ENCODE measurements around the gene APLP1.
"Not testable (repeated sequence)": the region's sequence is repeated elsewhere in the genome, so short reads cannot be mapped to it uniquely, and the experiment has no call there.

The APLP1 gene

DNA sequence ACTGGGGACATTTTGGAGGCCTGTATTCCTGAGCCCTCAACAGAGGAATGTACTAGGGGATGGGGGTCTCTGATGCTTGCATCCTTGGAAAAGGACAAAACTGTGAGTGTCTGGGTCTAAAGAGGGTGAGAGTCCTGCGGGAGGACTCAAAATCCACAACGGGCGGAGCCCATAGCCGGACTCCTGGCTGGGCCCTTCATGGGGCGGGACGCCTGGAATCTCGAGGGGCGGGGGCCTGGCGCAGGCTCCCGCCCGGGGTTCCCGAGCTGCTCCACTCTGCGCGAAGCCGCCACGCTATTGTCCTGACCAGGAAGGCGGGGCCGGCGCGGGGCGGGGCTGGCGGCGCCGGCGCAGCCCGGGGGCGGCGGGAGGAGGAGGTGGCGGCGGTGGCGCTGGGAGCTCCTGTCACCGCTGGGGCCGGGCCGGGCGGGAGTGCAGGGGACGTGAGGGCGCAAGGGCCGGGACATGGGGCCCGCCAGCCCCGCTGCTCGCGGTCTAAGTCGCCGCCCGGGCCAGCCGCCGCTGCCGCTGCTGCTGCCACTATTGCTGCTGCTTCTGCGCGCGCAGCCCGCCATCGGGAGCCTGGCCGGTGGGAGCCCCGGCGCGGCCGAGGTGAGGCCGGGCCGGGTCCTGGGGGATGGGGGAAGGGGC, at the start of gene APLP1:
TSS of gene APLP1 (plus strand) at position 403 of the 651 bp plus-strand sequence. CDS start at position 466, 63 bp downstream.
- DNase-seq (ENCODE audit: low read depth in 3 of 3) = peak; percentile 38 to 70 (median 48)

DNA sequence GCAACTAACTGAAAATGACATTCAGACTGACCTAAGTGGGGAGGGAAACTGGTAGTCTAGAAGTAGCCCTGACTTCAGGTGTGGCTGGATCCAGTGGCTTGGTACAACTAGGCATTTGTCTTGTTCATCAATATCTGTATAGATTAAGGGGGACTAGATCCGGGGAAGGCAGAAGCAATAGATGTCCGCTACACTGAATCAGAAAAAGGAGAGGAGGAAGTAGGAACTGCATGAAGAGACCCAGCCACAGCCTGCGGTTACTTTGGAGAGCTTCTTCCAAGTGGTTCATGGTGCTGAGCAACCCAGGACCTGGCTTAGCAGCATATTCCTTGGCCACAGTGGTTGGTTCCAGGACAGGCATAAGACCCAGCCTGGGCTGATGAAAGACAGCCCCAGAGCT, 45.8 kb upstream of the APLP1 start:
- no peak for DNase-seq (ENCODE audit: low read depth in 3 of 3)

DNA sequence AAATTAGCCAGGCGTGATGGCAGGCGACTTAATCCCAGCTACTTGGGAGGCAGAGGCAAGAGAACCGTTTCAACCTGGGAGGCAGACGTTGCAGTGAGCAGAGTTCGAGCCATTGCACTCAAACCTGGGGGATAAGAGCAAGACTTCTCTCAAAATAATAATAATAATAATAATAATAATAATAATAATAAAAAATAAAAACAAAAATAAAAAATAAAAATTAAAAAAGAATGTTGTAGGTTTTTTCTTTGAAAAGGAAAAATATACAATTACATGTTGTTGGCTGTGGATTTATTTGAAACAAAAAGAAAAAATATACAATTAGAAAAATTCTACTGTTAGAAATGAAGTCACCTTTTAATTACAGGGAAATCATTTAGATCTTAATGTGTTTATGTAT, 44.2 kb upstream of the APLP1 start:
- DNase-seq (ENCODE audit: low read depth in 3 of 3) = no peak

DNA sequence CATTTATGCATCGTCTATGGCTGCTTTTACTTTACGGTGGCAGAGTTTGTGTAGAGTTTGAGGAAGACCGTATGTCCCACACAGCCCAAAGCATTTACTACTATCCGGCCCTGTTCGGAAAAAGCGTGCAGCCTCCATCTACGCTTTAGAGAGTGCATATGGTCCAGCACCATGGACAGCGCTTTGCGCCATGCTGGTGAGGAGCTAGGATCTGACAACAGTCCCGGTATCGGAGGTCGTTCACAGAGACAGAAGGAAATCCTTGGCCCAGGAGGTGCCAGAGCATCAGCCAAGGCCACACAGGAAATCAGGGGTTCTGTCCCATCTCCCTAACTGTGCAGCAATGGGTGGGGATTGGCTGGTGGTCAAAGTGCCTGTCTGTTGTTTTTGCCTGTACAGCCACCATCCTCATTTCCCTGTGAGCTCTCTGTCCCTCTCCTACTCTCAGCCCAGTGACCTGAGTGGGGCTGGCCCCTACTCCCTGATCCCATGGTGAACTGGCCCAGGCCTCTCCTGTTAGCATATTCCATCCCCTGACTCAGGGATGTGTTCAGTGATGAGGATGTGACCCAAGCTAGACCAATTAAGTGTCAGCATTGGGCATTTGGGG, 39.6 kb upstream of the APLP1 start:
- DNase-seq (ENCODE audit: low read depth in 3 of 3) = peak in 2 of 3 experiments; percentile 11 to 50

DNA sequence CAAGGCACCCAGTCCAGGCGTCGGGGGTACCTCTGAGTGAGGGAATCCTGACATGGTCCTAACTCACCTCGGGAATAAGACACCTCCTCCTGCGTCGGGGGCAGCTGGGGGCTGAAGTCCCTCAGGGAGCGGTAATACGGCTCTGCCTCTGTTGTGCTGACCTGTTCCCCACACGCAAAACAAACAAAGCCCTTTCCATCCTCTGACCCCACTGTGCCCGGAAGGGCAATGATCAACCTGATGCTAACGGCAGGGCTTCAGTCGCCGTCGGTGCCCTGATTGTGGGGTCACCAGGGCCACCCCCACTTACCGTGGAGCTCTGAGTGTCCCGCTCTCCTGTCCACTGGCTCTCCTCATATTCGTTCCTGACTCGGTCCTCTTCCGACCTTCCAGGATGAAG, 37.4 kb upstream of the APLP1 start:
- no peak for DNase-seq (ENCODE audit: low read depth in 3 of 3)

DNA sequence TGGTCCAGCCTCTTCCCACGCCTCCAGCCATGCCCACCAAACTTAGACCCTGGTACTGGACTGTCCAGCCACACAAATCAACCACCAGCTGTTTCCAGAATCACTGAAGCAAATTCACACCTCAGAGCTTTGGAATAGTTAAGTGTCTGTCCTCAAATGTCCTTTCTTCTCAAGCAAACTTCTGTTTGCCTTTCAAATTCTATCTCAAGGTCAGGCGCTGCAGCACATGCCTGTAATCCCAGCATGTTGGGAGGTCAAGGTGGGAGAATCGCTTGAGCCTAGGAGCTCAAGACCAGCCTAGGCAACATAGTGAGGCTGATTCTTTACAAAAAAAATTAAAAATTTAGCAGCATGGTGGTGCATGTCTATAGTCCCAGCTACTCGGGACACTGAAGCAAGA, 36.3 kb upstream of the APLP1 start:
- DNase-seq (ENCODE audit: low read depth in 3 of 3) = no peak

DNA sequence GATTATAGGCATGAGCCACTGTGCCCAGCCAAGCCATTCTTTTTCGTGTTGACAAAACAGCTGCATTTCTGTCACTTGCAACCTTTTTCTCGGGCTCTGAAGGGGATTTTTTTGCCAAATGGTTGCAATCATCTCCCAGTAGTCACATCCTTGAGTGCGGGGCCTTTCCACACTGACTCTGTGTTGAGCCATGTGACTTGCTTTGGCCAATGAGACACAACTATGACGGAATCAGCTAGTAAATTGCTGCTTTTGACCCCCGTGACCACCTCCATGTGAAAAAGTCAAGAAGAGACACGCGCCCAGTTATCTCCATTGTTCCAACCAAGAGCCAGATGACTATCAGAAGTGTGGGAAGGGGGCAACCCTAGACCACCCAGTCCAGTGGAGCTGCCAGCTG, 34.4 kb upstream of the APLP1 start:
- no peak for DNase-seq (ENCODE audit: low read depth in 3 of 3)

DNA sequence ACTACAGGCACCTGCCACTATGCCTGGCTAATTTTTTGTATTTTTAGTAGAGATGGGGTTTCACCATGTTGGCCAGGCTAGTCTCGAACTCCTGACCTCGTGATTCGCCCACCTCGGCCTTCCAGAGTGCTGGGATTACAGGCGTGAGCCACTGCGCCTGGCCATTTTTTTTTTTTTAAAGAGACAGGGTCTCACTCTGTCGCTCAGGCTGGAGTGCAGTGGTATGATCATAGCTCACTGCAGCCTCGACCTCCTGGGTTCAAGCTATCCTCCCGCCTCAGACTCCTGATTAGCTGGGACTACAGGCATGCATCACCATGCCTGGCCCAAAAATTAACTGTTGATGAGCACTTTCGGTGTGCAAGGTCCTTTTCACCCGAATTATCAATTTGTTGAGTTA, 32.3 kb upstream of the APLP1 start:
- not testable (repeated sequence) for DNase-seq (ENCODE audit: low read depth in 3 of 3)

DNA sequence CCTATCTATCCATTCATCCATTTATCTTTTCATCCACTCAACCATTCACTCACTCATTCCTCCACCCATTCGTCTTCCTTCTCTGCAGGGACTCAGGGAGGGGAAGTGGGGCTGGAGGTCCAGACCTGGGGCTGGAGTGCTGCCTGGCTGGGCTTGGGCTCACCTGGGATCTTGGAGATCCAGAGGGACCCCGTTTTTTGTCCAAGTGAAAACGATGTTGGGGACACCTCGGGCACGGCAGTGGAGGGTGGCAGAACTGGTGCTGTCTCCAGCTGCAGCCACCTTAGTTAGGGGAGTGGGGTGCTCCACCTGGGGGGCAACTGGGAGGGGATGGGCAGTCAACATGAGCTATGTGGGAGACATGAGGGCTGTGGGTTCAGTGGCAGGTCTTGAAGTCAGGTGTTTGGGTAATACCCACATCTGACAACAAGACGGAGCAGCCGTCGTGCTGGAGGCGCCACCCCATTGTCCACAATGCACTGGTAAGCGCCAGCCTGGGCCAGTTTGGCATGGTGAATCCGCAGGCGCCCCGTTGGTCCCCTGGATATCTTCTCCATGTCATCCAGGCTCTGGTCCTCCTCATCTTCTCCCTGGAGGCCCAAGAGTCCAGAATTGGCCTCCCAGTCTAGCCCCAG, 26.3 kb upstream of the APLP1 start:
- DNase-seq (ENCODE audit: low read depth in 3 of 3) = no peak

DNA sequence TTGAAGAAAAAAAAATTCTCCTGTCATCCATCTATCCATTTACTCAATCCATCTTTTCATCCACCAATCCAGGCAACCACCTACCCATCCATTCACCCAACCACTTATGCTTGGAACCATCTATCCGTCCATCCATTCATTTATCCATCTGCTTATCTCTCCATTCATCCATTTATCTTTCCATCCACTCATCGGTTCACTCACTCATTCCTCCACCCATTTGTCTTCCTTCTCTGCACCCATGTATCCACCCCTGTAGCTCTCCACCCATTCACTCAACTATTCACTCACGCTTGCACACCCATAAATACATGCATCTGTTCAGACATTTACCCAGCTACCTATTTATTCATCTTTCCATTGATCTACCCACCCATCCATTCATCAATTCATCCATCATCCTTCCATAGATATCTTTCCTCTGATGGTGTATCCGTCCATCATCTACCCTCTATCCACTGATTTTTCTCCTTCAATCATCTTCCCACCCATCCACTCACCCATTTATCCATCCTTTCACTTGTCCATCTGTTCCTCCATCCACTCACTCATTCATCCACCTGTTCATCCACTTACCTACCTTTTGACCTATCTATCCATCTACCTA, 25.6 kb upstream of the APLP1 start:
- no peak for DNase-seq (ENCODE audit: low read depth in 3 of 3)

DNA sequence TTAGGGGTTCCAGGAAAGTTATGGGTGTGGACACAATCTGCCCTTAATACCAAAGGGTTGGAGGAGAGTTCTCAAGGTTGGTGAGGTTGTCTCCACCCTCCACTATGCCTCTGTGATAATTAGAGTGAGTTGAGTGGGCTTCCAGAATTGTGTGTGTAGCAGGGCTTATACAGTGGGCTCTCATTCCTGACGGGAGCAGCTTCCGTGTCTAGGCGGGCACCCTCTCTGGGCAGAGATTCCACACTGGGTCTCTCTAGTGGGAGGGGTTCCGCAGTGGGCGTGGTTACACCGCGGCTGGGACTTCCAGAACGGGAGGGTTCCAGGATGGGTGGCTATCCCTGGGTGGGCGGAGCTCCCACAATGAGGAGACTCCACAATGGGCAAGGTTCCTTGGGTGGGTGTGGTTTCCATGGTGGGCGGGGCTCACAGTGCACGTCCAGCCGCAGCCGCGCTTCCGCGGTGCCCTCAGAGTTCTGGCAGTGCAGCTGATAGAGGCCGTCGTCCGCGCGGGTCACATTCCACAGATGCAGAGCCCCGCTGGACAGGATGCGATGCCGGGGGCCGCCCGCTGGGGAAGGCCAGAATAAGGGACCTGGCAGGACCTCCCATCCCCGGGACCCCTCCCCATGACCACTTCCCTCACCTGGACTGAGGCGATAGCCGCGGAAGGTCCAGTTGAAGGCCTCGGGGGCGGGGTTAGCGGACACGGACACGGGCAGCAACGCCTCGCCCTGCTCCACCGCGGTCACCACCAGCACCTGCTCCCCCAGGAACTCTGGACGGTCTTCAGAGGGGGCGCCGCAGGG, 24.5 kb upstream of the APLP1 start:
- DNase-seq (ENCODE audit: low read depth in 3 of 3) = no peak

DNA sequence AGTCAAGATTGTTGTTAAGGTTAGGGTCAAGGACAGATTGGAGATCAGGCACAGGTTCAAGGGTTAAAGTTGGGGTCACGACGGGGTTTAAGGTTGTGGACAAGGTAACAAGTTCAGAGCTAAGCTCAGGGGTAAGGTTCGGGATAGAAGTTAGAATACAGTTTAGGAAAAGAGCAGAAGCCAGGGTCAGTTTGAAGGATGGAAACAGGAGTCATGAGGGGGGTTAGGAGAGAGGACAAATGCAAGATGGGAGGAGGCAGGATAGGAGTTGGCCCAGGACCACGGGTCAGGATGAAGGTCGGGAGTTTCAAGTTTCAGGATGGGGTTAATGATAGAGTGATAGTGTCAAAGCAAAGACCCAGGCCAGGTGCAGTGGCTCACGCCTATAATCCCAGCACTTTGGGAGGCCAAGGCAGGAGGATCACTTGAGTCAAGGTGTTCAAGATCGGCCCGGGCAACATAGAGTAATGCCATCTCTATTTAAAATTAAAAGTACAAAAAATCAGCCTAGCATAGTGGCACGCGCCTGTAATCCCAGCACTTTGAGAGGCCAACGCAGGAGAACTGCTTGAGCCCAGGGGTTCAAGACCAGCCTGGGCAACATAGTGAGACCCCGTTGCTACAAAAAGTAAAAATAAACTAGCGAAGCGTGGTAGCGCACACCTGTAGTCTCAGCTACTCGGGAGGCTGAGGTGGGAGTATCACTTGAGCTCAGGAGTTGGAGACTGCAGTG, 23.7 kb upstream of the APLP1 start:
- no peak for DNase-seq (ENCODE audit: low read depth in 3 of 3)

DNA sequence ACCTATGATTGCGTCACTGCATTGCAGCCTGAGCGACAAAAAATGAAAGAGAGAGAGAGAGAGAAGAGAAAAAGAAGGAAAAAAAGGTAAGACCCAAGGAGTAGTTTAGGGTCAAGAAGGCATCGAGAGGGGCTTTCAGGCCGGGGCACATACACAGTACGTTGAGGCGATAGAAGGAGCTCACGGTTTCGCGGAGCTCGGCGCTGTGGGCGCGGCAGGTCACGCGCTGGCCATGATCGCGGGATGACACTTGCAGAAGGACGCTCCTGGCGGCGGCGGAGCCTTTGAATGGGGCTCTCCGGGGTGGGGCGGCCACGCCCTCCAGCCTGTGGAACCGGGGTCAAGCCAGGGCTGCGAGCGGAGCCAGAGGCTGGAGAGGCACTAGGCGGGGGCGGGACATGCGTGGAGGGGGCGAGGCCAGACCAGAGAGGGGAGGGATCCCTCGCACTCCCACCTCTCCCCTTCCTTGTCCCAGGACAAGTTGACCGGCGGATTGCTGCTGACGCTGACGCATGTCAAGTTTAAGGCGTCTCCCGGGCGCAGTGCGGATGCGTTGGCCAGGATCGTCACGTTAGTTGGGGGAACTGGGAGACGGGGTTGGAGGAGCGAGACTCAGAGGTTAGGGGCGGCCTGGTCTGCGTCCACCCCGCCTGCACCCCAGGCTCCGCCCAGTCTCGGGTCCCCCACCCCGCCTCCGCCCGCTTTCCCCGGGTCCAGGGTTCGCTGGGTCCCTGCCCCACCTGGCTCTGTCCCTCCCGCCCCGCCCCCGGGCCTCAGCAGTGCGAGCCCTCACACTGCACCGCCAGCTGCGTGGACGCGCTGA, 22.9 kb upstream of the APLP1 start:
- no peak for DNase-seq (ENCODE audit: low read depth in 3 of 3)

DNA sequence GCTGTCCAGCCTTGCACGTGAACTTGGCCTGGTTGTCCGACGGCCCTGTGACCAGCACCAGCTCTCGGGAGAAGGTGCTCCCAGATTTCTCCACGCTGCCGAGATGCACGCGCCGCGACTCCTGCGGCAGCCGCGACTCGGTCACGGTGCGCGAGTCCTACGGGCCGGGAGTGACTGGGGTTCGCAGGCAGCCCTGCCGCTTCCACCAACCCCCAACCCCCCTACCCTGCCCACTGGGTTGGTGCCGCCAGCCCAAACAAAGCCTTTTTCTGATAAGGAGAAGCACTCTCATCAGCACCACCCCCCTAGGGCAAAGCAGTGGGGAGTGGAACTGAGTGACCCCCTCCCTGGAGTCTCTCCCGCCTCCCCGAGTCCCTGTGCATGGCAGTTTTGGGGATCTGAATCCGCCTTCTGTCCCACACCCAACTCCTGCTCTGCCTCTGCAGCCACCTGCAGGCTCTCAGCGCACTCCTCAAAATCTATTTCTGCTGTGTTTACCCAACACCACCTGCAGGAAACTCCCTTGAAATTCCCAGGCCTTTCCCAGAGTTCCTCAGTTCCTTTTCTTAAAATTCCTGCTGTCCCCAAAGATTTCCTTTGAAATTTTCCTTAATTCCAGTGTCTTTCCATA, 22.2 kb upstream of the APLP1 start:
- no peak for DNase-seq (ENCODE audit: low read depth in 3 of 3)

DNA sequence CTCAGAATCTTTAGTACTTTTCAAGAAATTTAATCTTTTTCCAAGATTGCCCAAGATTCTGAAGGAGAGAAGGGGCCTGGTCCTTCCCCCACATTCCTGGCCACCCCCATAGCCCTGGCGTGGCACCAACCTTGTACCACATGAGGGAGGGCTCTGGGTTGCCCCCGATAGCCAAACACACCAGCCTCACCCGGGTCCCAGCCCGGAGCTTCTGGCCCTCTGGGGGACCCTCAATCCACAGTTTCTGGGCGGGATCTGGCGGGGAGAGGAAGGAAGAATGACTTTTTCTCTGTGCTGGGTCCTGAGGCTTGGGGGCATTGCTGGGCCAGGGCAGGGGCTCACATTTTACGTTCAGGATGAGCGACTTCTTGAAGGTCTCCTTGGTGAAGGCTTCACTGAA, 20.5 kb upstream of the APLP1 start:
- no peak for DNase-seq (ENCODE audit: low read depth in 3 of 3)

DNA sequence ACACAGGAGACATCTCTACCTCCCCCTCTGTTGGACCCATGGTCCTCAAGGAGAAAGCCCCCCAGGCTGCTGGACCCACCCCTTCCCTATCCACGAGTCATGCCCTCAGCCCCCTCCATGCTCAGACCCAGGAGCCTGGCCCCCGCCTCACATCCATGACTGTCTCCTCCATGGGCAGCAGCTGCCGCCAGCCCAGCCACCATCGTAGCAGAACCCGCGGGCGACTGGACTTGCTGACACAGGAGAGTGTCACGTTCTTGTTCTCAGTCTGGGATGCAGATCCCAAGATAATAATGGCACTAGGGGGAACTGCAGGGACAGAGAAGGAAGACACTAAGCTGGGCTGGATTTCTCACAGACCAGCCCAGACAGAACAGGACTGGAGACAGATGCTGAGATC, 19.9 kb upstream of the APLP1 start:
- DNase-seq (ENCODE audit: low read depth in 3 of 3) = no peak

DNA sequence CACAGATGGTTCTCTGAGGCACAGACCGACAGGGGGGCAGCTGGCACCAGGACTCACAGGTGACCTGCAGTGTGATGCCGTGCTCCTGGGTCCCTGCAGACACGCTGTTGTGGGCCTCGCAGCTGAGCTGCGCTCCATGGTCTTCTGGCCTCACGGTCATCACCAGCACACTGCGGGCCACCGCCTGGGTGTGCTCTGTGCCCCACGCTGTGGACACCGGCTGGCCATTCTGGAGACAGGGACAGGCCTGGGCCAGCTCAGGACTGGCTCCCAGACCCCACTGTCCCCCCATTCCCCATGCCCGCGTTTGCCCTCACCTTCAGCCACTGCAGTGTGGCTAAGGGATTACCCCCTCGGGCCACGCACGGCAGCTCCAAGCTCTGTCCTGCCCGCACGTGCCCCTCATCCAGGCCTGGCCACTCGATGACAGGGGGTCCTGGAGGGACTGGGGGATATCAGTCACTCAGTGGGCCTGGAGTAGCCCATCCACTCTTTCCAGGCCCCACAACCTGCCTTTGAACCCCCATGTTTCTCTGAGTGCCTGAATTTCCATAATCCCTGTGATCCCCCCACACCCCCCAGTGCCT, 19.4 kb upstream of the APLP1 start:
- no peak for DNase-seq (ENCODE audit: low read depth in 3 of 3)

DNA sequence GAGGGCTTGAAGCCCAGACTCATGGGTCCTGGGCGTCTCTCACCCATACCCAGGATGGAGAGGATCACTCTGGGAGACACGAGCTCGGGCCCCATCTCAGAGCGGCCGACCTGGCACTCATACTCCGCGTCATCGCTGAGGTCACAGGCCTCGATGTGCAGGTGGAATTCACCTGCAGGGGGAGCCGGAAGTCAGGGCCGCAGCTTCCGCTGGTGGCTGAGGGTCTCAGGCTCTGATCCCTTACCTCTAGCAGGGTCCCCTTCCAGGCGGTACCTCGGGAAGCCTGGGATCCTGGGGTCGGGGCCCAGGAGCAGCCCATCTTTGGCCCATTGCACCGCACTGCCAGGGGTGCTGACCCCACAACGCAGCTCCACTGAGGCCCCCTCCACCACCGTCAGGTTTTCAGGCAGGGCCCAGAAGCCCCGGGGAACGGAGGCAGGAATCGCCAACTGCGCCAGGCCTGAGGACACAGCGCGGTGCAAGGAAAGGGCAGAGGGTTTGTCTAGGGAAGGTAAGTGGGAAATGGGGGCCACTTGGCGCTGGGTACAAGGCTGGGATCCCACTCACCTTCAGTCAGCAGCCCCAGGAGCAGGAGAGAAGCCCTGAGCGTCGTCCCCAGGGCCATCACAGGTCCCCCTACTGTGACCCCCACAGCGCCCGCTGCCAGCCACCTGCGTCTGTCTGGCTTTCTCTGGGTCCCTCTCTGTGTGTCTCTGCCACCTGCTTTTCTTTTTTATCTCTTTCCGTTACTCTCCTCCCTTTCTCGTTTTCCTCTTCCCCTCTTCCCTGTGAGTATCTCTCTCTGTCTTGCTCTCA, 17.0 kb upstream of the APLP1 start:
- no peak for DNase-seq (ENCODE audit: low read depth in 3 of 3)
